Left lung (tissue), 10 donors: ENCODE measurements around the gene PRKCZ. TPM values are rescaled to one million over a fixed set of nuclear protein-coding genes. Genes with fewer than 3 reads are reported as not detected.

Experiments
- ATAC-seq: fragments of 200-7000 bp; cut with Tn5 transposase; one replicate; pipeline ENCODE4 v1.9.1; 2020; ENCODE audit warnings: moderate library complexity
- DNase-seq, 4 donors: peaks; one replicate each; pipeline ENCODE4 v3.0.0-alpha.2; 2013 to 2020
- H3K27ac ChIP-seq, 2 donors: fragments of 200-600 bp; sonication (generic) in 1 of 2; one replicate each; pipeline versions ENCODE4 v1.5.0 to v1.8.0; 2020 to 2021
- H3K27me3 ChIP-seq, 2 donors: fragments of 200-600 bp; sonication (generic) in 1 of 2; one replicate each; pipeline versions ENCODE4 v1.5.0 to v1.8.0; 2020 to 2021
- H3K36me3 ChIP-seq, 2 donors: fragments of 200-600 bp; sonication (generic) in 1 of 2; one replicate each; pipeline versions ENCODE4 v1.5.0 to v1.8.0; 2020 to 2021
- H3K4me1 ChIP-seq, 2 donors: fragments of 200-600 bp; one replicate each; pipeline ENCODE4 v1.8.0; 2021
- H3K4me3 ChIP-seq, 2 donors: fragments of 200-600 bp; sonication (generic) in 1 of 2; one replicate each; pipeline versions ENCODE4 v1.5.0 to v1.8.0; 2020 to 2021; ENCODE audit warnings: mild to moderate bottlenecking in 1 of 2
- H3K9me3 ChIP-seq, 2 donors: fragments of 200-600 bp; sonication (generic) in 1 of 2; one replicate each; pipeline versions ENCODE4 v1.5.0 to v1.8.0; 2020 to 2021
- CTCF ChIP-seq, 2 donors: fragments of 200-600 bp; sonication (generic) in 1 of 2; IDR thresholded peaks; one replicate each; pipeline versions ENCODE4 v1.5.0 to v1.8.0; 2021; ENCODE audit warnings: antibody characterized with exemption in 2 of 2
- intact Hi-C, 2 donors: fragments of 100-400 bp; cut with DNase I; formaldehyde crosslinking; loops; one replicate each; pipeline versions ENCODE4 v1.11.2 to v1.14.2; 2022
- polyA plus RNA-seq, 6 donors: library from polyadenylated mRNA; unstranded; fragments of 120-200 nt; gene quantifications; one replicate each; pipeline ENCODE4 v1.2.1, GENCODE V29; 2013; ENCODE audit not compliant: insufficient read length in 6 of 6
- total RNA-seq, 2 donors: library from RNA; stranded (reverse); fragmentation: NEBNext Ultra II Directional; extraction: Animal tissue kit (Norgen Biotek cat#: 25700); gene quantifications; one replicate each; pipeline ENCODE4 v1.2.1, GENCODE V29; 2021
- donor health status: DM: no; HTN: yes; CAD: no.
- donor health status: DM: no; HTN: no; CAD: no.

The PRKCZ gene
- total and polyA plus RNA-seq, 8 donors = 37.5 to 129 (median 48.0) TPM

GRCh38 chr1:2056955-2057590 lies 6.9 kb downstream of the PRKCZ start:
- no peak for TF ChIP-seq CTCF (IDR thresholded peaks at IDR 0.05)
- Histone ChIP-seq H3K27me3 (peaks cover 0 to 2% of the 10 kb centered on the region in 2 donors), H3K36me3 (peaks cover 0 to 23% of the 10 kb centered on the region in 2 donors), H3K9me3 (no peaks in the 10 kb centered on the region), H3K27ac (no peak overlapping the region), H3K4me3 (no peak overlapping the region), H3K4me1 (peaks cover 3% of the 10 kb centered on the region in 2 donors)
- intact Hi-C loops = no loop called here
- ATAC-seq (no peak), DNase-seq (peak in 1 of 4 donors; percentile 57)

- no peaks in the 10 kb centered on the region for H3K27me3 ChIP-seq
- no peaks in the 10 kb centered on the region for H3K9me3 ChIP-seq
- H3K36me3 ChIP-seq = peaks cover 0 to 28% of the 10 kb centered on the region in 2 donors
- no peak overlapping the region for H3K27ac ChIP-seq
- H3K4me3 ChIP-seq = no peak overlapping the region
- H3K4me1 ChIP-seq = peaks cover 0 to 3% of the 10 kb centered on the region in 2 donors
- intact Hi-C loops = no loop called here
- DNase-seq = peak in 1 of 4 donors; percentile 68
- ATAC-seq = no peak
- no peak for TF ChIP-seq CTCF (IDR thresholded peaks at IDR 0.05)
Observed at GRCh38 chr1:2059290-2059953, 9.2 kb downstream of the PRKCZ start.

- peak in 1 of 4 donors; percentile 81 for DNase-seq
- H3K4me3 ChIP-seq = no peak overlapping the region
- H3K4me1 ChIP-seq = peaks cover 0 to 3% of the 10 kb centered on the region in 2 donors
- peak; percentile 71 for ATAC-seq
- H3K36me3 ChIP-seq = peaks cover 0 to 28% of the 10 kb centered on the region in 2 donors
- no peaks in the 10 kb centered on the region for H3K27me3 ChIP-seq
- H3K27ac ChIP-seq = peak overlapping the region; percentile 60 to 61
- peaks cover 0 to 4% of the 10 kb centered on the region in 2 donors for H3K9me3 ChIP-seq
- no peak for TF ChIP-seq CTCF (IDR thresholded peaks at IDR 0.05)
- intact Hi-C loops = no loop called here
Observed at GRCh38 chr1:2060072-2060471, 9.9 kb downstream of the PRKCZ start.

- Histone ChIP-seq H3K27me3 (no peaks in the 10 kb centered on the region), H3K9me3 (peaks cover 0 to 4% of the 10 kb centered on the region in 2 donors), H3K27ac (peak overlapping the region; percentile 60 to 61), H3K4me1 (peaks cover 0 to 3% of the 10 kb centered on the region in 2 donors), H3K36me3 (peaks cover 0 to 28% of the 10 kb centered on the region in 2 donors), H3K4me3 (no peak overlapping the region)
- intact Hi-C loops = no loop called here
- no peak for TF ChIP-seq CTCF (IDR thresholded peaks at IDR 0.05)
- DNase-seq (peak in 1 of 4 donors; percentile 78), ATAC-seq (peak; percentile 36)
Observed at GRCh38 chr1:2060535-2060934, 10.3 kb downstream of the PRKCZ start.

- TF ChIP-seq CTCF (IDR thresholded peaks at IDR 0.05) = no peak
- Histone ChIP-seq H3K27me3 (no peaks in the 10 kb centered on the region), H3K9me3 (peaks cover 0 to 4% of the 10 kb centered on the region in 2 donors), H3K4me3 (no peak overlapping the region), H3K4me1 (peaks cover 0 to 3% of the 10 kb centered on the region in 2 donors), H3K36me3 (peaks cover 0 to 25% of the 10 kb centered on the region in 2 donors), H3K27ac (peak overlapping the region; percentile 60 to 61)
- intact Hi-C loops = no loop called here
- DNase-seq (peak in 2 of 4 donors; percentile 81 to 89), ATAC-seq (peak; percentile 89)
Observed at GRCh38 chr1:2061065-2061778, 11.0 kb downstream of the PRKCZ start.
